ENCODE measurements around the gene STARD3NL.

The STARD3NL gene

DNA sequence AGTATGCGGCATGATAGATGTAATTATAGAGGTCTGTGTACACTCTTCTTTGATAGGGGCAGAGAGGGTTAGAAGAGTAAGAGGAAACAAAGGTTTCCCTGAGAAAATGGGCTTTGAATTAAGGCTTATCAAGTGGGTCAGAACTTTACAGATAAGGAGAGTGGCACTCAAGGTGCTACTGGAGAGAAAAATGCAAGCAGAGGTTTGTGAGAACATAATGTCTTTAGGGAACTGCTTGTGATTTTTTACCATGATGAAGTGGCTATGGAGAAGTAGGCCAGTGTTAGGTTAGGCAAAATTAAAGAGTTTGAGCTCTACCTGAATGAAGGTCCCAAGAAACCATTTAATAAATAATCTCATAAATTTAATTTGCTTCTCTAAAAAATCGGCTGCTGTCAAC, 14.3 kb downstream of the STARD3NL start:
- no peaks in the 10 kb centered on the region for H3K36me3 ChIP-seq (ENCODE audit: control insufficient read depth, insufficient read depth, low read length)
- no peak for DNase-seq (ENCODE audit: extremely low read depth, insufficient read length)
- no peaks in the 10 kb centered on the region for H3K27me3 ChIP-seq (replicated peaks; ENCODE audit: control insufficient read depth, insufficient read depth, low read length)
- no peak overlapping the region for H3K4me3 ChIP-seq (replicated peaks; ENCODE audit: low read depth, low read length)
- TF ChIP-seq, protein P1, sequence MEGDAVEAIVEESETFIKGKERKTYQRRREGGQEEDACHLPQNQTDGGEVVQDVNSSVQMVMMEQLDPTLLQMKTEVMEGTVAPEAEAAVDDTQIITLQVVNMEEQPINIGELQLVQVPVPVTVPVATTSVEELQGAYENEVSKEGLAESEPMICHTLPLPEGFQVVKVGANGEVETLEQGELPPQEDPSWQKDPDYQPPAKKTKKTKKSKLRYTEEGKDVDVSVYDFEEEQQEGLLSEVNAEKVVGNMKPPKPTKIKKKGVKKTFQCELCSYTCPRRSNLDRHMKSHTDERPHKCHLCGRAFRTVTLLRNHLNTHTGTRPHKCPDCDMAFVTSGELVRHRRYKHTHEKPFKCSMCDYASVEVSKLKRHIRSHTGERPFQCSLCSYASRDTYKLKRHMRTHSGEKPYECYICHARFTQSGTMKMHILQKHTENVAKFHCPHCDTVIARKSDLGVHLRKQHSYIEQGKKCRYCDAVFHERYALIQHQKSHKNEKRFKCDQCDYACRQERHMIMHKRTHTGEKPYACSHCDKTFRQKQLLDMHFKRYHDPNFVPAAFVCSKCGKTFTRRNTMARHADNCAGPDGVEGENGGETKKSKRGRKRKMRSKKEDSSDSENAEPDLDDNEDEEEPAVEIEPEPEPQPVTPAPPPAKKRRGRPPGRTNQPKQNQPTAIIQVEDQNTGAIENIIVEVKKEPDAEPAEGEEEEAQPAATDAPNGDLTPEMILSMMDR (IDR thresholded peaks at IDR 0.05; ENCODE audit: insufficient read depth, low read length, poor library complexity, severe bottlenecking), result no peak

DNA sequence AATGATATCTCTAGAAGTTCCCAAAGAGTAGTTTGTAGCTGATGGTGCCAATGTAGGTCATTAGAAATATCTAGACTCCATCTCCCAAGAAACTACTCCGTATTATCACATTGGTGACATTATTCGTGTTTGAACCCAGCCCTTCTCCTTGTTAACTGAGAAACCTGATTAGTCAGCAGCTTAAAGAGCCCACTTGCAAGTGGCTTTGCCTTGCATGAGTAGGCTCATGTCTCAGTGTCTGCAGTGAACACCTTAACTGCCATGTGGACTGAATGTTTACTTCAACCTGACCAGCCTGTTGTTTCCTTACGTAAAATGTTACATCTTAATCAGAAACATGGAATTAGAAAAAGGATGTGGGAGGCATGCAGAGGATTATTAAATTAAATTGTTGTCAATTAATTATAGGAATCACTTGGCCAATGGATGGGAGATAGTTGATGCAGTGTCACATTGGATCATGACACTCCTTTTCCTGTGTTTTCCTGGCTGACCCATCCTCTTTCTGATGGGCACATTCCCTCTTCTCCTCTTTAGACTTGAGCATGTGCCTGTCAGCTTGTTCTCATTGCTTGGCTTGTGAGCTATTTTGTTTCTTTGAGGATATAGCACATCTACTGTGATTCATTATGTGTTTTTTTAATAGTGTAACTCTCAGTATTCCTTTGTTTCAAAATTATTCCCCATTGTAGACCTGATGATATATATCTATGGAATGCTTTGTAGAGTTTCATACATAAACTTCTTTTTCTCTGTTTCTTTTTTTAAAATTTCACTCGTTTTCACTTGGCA, 18.0 kb downstream of the STARD3NL start:
- no peak for DNase-seq (ENCODE audit: extremely low read depth, insufficient read length)
- H3K4me3 ChIP-seq (replicated peaks; ENCODE audit: low read depth, low read length), result no peak overlapping the region
- TF ChIP-seq, protein P1 (IDR thresholded peaks at IDR 0.05; ENCODE audit: insufficient read depth, low read length, poor library complexity, severe bottlenecking), result no peak
- no peaks in the 10 kb centered on the region; the same call in 1 of the 2 replicates for H3K36me3 ChIP-seq (ENCODE audit: control insufficient read depth, insufficient read depth, low read length)
- no peaks in the 10 kb centered on the region for H3K27me3 ChIP-seq (replicated peaks; ENCODE audit: control insufficient read depth, insufficient read depth, low read length)

DNA sequence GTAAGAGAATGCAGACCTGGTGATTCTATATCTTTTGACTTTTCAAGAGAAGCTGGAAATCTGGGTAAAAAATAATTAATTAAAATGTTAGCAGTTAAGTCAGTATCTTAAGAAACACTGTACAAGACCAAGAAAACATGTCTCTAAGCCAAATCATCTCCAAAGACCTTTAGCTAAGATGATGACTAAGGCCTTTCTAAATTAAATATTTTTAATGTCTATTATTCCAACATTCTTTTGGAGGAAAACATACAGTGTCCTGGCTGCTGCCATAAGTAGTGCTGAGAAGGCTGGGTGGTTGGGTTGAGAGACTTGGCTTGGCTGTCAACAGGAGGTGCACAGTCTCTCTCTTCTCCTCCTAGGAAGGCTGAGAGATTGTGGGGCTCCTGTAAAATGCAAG, 20.3 kb downstream of the STARD3NL start:
- no peak overlapping the region for H3K4me3 ChIP-seq (replicated peaks; ENCODE audit: low read depth, low read length)
- TF ChIP-seq, protein P1 (IDR thresholded peaks at IDR 0.05; ENCODE audit: insufficient read depth, low read length, poor library complexity, severe bottlenecking), result no peak
- no peaks in the 10 kb centered on the region for H3K27me3 ChIP-seq (replicated peaks; ENCODE audit: control insufficient read depth, insufficient read depth, low read length)
- no peak for DNase-seq (ENCODE audit: extremely low read depth, insufficient read length)
- no peaks in the 10 kb centered on the region; the same call in 1 of the 2 replicates for H3K36me3 ChIP-seq (ENCODE audit: control insufficient read depth, insufficient read depth, low read length)

DNA sequence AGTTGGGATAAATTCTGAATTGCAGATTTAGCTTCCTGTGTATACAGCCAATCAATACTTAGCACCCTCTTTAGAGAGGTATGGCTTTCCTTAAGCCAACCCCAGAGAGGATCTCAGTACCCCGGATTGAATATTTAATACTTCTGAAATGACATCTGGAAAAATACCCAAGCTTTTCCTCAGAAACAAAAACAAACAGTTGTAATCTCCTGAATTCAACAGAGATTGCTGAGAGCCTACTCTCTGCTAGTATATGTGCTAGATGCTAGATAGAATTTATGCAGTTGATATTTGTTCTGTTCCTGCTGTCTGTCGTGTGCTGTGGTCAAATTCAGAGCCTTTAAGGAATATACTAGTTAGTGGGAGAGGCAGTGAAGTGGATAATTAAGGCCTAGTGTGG, 21.1 kb downstream of the STARD3NL start:
- TF ChIP-seq, protein P1 (IDR thresholded peaks at IDR 0.05; ENCODE audit: insufficient read depth, low read length, poor library complexity, severe bottlenecking), result no peak
- no peaks in the 10 kb centered on the region; the same call in 1 of the 2 replicates for H3K36me3 ChIP-seq (ENCODE audit: control insufficient read depth, insufficient read depth, low read length)
- H3K27me3 ChIP-seq (replicated peaks; ENCODE audit: control insufficient read depth, insufficient read depth, low read length), result no peaks in the 10 kb centered on the region
- no peak for DNase-seq (ENCODE audit: extremely low read depth, insufficient read length)
- H3K4me3 ChIP-seq (replicated peaks; ENCODE audit: low read depth, low read length), result no peak overlapping the region

DNA sequence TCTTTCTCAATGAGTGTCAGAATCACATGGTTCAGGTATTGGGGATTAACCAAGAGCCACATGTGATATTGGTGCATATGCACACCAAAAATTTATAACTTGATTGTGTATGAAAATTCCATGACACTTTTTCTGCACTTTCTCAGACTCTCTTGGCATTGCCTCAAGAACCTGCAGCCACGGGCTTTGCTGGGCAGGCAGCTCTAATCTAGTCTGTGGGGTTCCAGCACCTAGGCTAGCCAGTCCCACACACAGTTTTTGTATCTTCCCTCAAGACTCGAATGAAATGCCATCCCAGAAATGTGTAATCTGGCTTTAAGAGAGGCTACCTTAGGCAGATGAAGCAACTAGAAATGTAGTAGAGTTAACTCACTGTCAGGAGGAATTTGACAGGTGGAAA, 21.7 kb downstream of the STARD3NL start:
- no peak for DNase-seq (ENCODE audit: extremely low read depth, insufficient read length)
- TF ChIP-seq, protein P1 (IDR thresholded peaks at IDR 0.05; ENCODE audit: insufficient read depth, low read length, poor library complexity, severe bottlenecking), result no peak
- no peaks in the 10 kb centered on the region for H3K27me3 ChIP-seq (replicated peaks; ENCODE audit: control insufficient read depth, insufficient read depth, low read length)
- H3K36me3 ChIP-seq (ENCODE audit: control insufficient read depth, insufficient read depth, low read length), result no peaks in the 10 kb centered on the region; the same call in 1 of the 2 replicates
- no peak overlapping the region for H3K4me3 ChIP-seq (replicated peaks; ENCODE audit: low read depth, low read length)

Measured in GM06990 (cell line).